Measurements from ENCODE around the gene VWA2. TPM values are rescaled to one million over a fixed set of nuclear protein-coding genes. Genes with fewer than 3 reads are reported as not detected.

VWA2 gene
- polyA plus RNA-seq, 1 of the 3 experiments (the other 2 are of a cell fraction): not detected

DNA sequence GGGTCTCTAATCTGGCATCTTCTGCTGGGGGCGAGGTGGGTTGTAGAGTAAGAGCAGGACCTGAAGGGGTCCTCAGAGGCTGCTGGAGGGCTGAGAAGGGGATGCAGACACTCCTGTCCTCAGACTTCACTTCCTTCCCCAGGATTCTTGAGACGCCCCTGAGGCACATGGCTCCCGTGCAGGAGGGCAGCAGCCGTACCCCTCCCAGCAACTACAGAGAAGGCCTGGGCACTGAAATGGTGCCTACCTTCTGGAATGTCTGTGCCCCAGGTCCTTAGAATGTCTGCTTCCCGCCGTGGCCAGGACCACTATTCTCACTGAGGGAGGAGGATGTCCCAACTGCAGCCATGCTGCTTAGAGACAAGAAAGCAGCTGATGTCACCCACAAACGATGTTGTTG lies 52.0 kb downstream of the VWA2 start:
- CTCF ChIA-PET: interaction anchor here (0.8 to 5.2 kb wide), 4 partner anchors 13 to 257 kb away, joined by 3 to 37 read pairs (median 4); no protein-coding TSS in a partner anchor
- 0 out of 2 replicates have a peak, but pooled peaks cover 8% of the 10 kb centered on the region for H3K9me3 ChIP-seq
- no peak overlapping the region for H3K9ac ChIP-seq
- no peak overlapping the region for H3K27ac ChIP-seq (ENCODE audit: low read depth in 2 of 2, low read length in 1 of 2)
- no peak overlapping the region for H3K4me2 ChIP-seq
- H3K9me2 ChIP-seq: no peaks in the 10 kb centered on the region
- no peaks in the 10 kb centered on the region for H3K79me2 ChIP-seq (ENCODE audit: insufficient read depth)
- DNase-seq: no peak
- H3K27me3 ChIP-seq (ENCODE audit: insufficient read depth): no peaks in the 10 kb centered on the region
- H3K4me1 ChIP-seq (ENCODE audit: control insufficient read depth in 1 of 2, insufficient read depth in 2 of 2, low read depth in 1 of 2, low read length in 1 of 2): no peaks in the 10 kb centered on the region
- H2AFZ ChIP-seq (ENCODE audit: low read depth): no peak overlapping the region
- TF ChIP-seq, protein P1, sequence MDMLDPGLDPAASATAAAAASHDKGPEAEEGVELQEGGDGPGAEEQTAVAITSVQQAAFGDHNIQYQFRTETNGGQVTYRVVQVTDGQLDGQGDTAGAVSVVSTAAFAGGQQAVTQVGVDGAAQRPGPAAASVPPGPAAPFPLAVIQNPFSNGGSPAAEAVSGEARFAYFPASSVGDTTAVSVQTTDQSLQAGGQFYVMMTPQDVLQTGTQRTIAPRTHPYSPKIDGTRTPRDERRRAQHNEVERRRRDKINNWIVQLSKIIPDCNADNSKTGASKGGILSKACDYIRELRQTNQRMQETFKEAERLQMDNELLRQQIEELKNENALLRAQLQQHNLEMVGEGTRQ (IDR thresholded peaks at IDR 0.05; ENCODE audit: borderline replicate concordance, low read depth, low read length): no peak
- TF ChIP-seq, protein P2, sequence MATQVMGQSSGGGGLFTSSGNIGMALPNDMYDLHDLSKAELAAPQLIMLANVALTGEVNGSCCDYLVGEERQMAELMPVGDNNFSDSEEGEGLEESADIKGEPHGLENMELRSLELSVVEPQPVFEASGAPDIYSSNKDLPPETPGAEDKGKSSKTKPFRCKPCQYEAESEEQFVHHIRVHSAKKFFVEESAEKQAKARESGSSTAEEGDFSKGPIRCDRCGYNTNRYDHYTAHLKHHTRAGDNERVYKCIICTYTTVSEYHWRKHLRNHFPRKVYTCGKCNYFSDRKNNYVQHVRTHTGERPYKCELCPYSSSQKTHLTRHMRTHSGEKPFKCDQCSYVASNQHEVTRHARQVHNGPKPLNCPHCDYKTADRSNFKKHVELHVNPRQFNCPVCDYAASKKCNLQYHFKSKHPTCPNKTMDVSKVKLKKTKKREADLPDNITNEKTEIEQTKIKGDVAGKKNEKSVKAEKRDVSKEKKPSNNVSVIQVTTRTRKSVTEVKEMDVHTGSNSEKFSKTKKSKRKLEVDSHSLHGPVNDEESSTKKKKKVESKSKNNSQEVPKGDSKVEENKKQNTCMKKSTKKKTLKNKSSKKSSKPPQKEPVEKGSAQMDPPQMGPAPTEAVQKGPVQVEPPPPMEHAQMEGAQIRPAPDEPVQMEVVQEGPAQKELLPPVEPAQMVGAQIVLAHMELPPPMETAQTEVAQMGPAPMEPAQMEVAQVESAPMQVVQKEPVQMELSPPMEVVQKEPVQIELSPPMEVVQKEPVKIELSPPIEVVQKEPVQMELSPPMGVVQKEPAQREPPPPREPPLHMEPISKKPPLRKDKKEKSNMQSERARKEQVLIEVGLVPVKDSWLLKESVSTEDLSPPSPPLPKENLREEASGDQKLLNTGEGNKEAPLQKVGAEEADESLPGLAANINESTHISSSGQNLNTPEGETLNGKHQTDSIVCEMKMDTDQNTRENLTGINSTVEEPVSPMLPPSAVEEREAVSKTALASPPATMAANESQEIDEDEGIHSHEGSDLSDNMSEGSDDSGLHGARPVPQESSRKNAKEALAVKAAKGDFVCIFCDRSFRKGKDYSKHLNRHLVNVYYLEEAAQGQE (IDR thresholded peaks at IDR 0.05; ENCODE audit: low read depth, low read length): no peak
- no peak for TF ChIP-seq MXI1 (IDR thresholded peaks at IDR 0.05; ENCODE audit: low read depth, low read length)
- TF ChIP-seq RFX5 (IDR thresholded peaks at IDR 0.05; ENCODE audit: low read length): no peak
- no peak for TF ChIP-seq RXRA (IDR thresholded peaks at IDR 0.05; ENCODE audit: borderline replicate concordance, low read depth)
- no peak for TF ChIP-seq FOXJ3 (CRISPR knock-in tag; IDR thresholded peaks at IDR 0.05)
- TF ChIP-seq CHD2 (IDR thresholded peaks at IDR 0.05; ENCODE audit: low read length, partially characterized antibody): no peak
- TF ChIP-seq NFIC (IDR thresholded peaks at IDR 0.05; ENCODE audit: borderline replicate concordance): no peak
- TF ChIP-seq FOSL2 (IDR thresholded peaks at IDR 0.05; ENCODE audit: borderline replicate concordance, low read depth): no peak
- TF ChIP-seq RAD21 (IDR thresholded peaks at IDR 0.05; ENCODE audit: low read length): no peak
- POLR2A ChIA-PET: no interaction called here
- H3F3A ChIP-seq (replicated peaks; ENCODE audit: insufficient read depth): no peaks in the 10 kb centered on the region
- H4K20me1 ChIP-seq (ENCODE audit: insufficient read depth): no peaks in the 10 kb centered on the region
- WGBS (ENCODE audit: low lambda C conversion rate): 83% methylated on average over 3 of the region's 7 CpGs
- H3K4me3 ChIP-seq (ENCODE audit: low read depth in 2 of 2, low read length in 1 of 2): no peak overlapping the region
- no peaks in the 10 kb centered on the region for H3K36me3 ChIP-seq (replicated peaks in 1 of 2; ENCODE audit: control insufficient read depth in 1 of 2, insufficient read depth in 2 of 2, low read length in 1 of 2)

DNA sequence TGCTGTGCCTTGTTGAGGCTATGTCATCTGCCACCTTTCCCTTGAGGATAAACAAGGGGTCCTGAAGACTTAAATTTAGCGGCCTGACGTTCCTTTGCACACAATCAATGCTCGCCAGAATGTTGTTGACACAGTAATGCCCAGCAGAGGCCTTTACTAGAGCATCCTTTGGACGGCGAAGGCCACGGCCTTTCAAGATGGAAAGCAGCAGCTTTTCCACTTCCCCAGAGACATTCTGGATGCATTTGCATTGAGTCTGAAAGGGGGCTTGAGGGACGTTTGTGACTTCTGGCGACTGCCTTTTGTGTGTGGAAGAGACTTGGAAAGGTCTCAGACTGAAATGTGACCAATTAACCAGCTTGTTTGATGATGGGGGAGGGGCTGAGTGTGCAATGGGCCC lies 52.5 kb downstream of the VWA2 start:
- H2AFZ ChIP-seq (ENCODE audit: low read depth): no peak overlapping the region
- no peaks in the 10 kb centered on the region for H3K4me1 ChIP-seq (ENCODE audit: control insufficient read depth in 1 of 2, insufficient read depth in 2 of 2, low read depth in 1 of 2, low read length in 1 of 2)
- H3K9me2 ChIP-seq: no peaks in the 10 kb centered on the region
- CTCF ChIA-PET: interaction anchor here (2.8 to 5.2 kb wide), 2 partner anchors 12 to 180 kb away, joined by 6 to 37 read pairs; no protein-coding TSS in a partner anchor
- no peak overlapping the region for H3K4me3 ChIP-seq (ENCODE audit: low read depth in 2 of 2, low read length in 1 of 2)
- no peaks in the 10 kb centered on the region for H3K79me2 ChIP-seq (ENCODE audit: insufficient read depth)
- no peaks in the 10 kb centered on the region for H4K20me1 ChIP-seq (ENCODE audit: insufficient read depth)
- 79% methylated on average over 8 of the region's 8 CpGs for WGBS (ENCODE audit: low lambda C conversion rate)
- 0 out of 2 replicates have a peak, but pooled peaks cover 8% of the 10 kb centered on the region for H3K9me3 ChIP-seq
- DNase-seq: no peak
- TF ChIP-seq ELF1 (IDR thresholded peaks at IDR 0.05) (no peak), SMC3 (IDR thresholded peaks at IDR 0.05; ENCODE audit: low read depth, low read length) (no peak), RXRA (IDR thresholded peaks at IDR 0.05; ENCODE audit: borderline replicate concordance, low read depth) (no peak), RFX5 (IDR thresholded peaks at IDR 0.05; ENCODE audit: low read length) (no peak), JUND (IDR thresholded peaks at IDR 0.05) (no peak), YY1 (IDR thresholded peaks at IDR 0.05; ENCODE audit: low read depth) (no peak), TAF1 (IDR thresholded peaks at IDR 0.05; ENCODE audit: borderline replicate concordance, low read depth, low read length) (no peak), FOSL2 (IDR thresholded peaks at IDR 0.05; ENCODE audit: borderline replicate concordance, low read depth) (no peak), EP300 (IDR thresholded peaks at IDR 0.05; ENCODE audit: borderline replicate concordance in 1 of 2, low read depth in 1 of 2, low read length in 1 of 2) (no peak), TEAD4 (IDR thresholded peaks at IDR 0.05; ENCODE audit: borderline replicate concordance, insufficient read depth) (no peak), FOXM1 (IDR thresholded peaks at IDR 0.05; ENCODE audit: low read depth) (no peak), NRF1 (IDR thresholded peaks at IDR 0.05; ENCODE audit: low read depth, low read length) (no peak), RAD21 (IDR thresholded peaks at IDR 0.05; ENCODE audit: low read length) (no peak)
- TF ChIP-seq, protein P3, sequence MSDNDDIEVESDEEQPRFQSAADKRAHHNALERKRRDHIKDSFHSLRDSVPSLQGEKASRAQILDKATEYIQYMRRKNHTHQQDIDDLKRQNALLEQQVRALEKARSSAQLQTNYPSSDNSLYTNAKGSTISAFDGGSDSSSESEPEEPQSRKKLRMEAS (IDR thresholded peaks at IDR 0.05; ENCODE audit: low read depth): no peak
- TF ChIP-seq, protein P1 (IDR thresholded peaks at IDR 0.05; ENCODE audit: borderline replicate concordance, low read depth, low read length): no peak
- H3K27ac ChIP-seq (ENCODE audit: low read depth in 2 of 2, low read length in 1 of 2): no peak overlapping the region
- no peaks in the 10 kb centered on the region for H3K36me3 ChIP-seq (replicated peaks in 1 of 2; ENCODE audit: control insufficient read depth in 1 of 2, insufficient read depth in 2 of 2, low read length in 1 of 2)
- POLR2A ChIA-PET: no interaction called here
- H3K9ac ChIP-seq: no peak overlapping the region
- no peaks in the 10 kb centered on the region for H3F3A ChIP-seq (replicated peaks; ENCODE audit: insufficient read depth)
- no peaks in the 10 kb centered on the region for H3K27me3 ChIP-seq (ENCODE audit: insufficient read depth)
- H3K4me2 ChIP-seq: no peak overlapping the region

Data from SK-N-SH (cell line).